DOHH2 (cell line): ENCODE results near the gene CUL9.
A peak's percentile ranks its signal among the peaks of the same experiment; 100 is the strongest.

ENCODE experiments used
- H3F3A ChIP-seq: fragments of 200-600 bp; sonication (generic), shearing (Covaris generic); 2 replicates; pipeline ENCODE4 v1.6.0; 2016; ENCODE audit warnings: antibody characterized with exemption, mild to moderate bottlenecking; ENCODE audit not compliant: control insufficient read depth, insufficient read depth
- H3K27ac ChIP-seq: fragments of 200-600 bp; sonication (generic); 2 replicates; pipeline ENCODE4 v1.5.1; 2014; ENCODE audit warnings: low read depth, mild to moderate bottlenecking, low read length, moderate library complexity
- H3K27me3 ChIP-seq: fragments of 200-600 bp; sonication (generic); 2 replicates; pipeline ENCODE4 v1.6.1; 2014; ENCODE audit warnings: mild to moderate bottlenecking, low read length, mixed read lengths; ENCODE audit not compliant: control insufficient read depth
- H3K36me3 ChIP-seq: fragments of 200-600 bp; sonication (generic); 2 replicates; pipeline ENCODE4 v1.6.1; 2014; ENCODE audit warnings: mild to moderate bottlenecking, low read length, moderate library complexity, mixed read lengths; ENCODE audit not compliant: control insufficient read depth
- H3K4me1 ChIP-seq: fragments of 200-600 bp; sonication (generic); 2 replicates; pipeline ENCODE4 v1.6.1; 2014; ENCODE audit warnings: mild to moderate bottlenecking, low read length, mixed read lengths; ENCODE audit not compliant: control insufficient read depth
- H3K4me2 ChIP-seq: fragments of 200-600 bp; sonication (generic); 2 replicates; pipeline ENCODE4 v1.6.0; 2014; ENCODE audit warnings: mild to moderate bottlenecking, low read length, moderate library complexity
- H3K4me3 ChIP-seq: fragments of 200-600 bp; sonication (generic); 2 replicates; pipeline ENCODE4 v1.5.1; 2014; ENCODE audit warnings: mild to moderate bottlenecking, low read length, mixed read lengths
- H3K79me2 ChIP-seq: fragments of 200-600 bp; sonication (generic); 2 replicates; pipeline ENCODE4 v1.6.1; 2014; ENCODE audit warnings: mild to moderate bottlenecking, low read length, mixed read lengths; ENCODE audit not compliant: control insufficient read depth
- H3K9me2 ChIP-seq: fragments of 200-600 bp; sonication (generic); replicated peaks from 2 replicates; pipeline ENCODE4 v1.6.1; 2014; ENCODE audit warnings: mild to moderate bottlenecking, low read length, mixed read lengths; ENCODE audit not compliant: control insufficient read depth
- H3K9me3 ChIP-seq: fragments of 200-600 bp; sonication (generic); 2 replicates; pipeline ENCODE4 v1.6.1; 2014; ENCODE audit warnings: antibody characterized with exemption, low read length, mixed read lengths; ENCODE audit not compliant: control insufficient read depth, insufficient read depth
- H4K20me1 ChIP-seq: fragments of 200-600 bp; sonication (generic); 2 replicates; pipeline ENCODE4 v1.6.0; 2014; ENCODE audit warnings: low read depth, mild to moderate bottlenecking, antibody characterized with exemption, low read length, moderate library complexity; ENCODE audit not compliant: control insufficient read depth, insufficient read depth
- EZH2phosphoT487 ChIP-seq: fragments of 200-600 bp; sonication (generic); IDR thresholded peaks from 2 replicates; pipeline ENCODE4 v1.6.1; 2017; ENCODE audit warnings: borderline replicate concordance, mild to moderate bottlenecking, antibody characterized with exemption, low read length, moderate library complexity, mixed read lengths
- TF ChIP-seq, protein P1 (sequence below): fragments of 200-600 bp; sonication (generic); IDR thresholded peaks from one replicate; pipeline ENCODE4 v1.5.1; 2014; ENCODE audit warnings: antibody characterized with exemption, mild to moderate bottlenecking, low read depth, low read length; ENCODE audit not compliant: poor library complexity, severe bottlenecking

The CUL9 gene

DNA sequence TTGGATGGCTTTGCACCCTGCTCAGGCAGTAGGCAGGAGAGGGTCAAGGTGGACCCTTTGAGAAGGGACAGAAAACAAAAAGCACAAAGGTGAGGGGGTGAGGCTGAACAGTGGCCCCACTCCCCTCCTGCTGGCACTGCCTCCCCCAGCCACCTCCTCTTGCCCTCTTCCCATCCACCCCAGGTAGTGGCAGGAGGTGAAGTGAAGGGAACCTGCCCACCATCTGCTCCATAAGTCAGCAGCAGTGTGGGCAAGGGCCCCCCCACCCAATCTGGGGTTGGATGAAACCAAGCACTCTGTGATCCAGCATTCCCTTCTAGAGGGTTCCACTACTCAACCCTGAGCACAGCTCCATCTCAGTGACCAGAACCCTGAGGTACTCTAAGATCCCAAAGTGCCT lies 89.9 kb downstream of the CUL9 start:
- Histone ChIP-seq H3K36me3 (no peaks in the 10 kb centered on the region), H3K4me3 (no peak overlapping the region), H3K9me2 (no peaks in the 10 kb centered on the region), H3K27ac (peak overlapping the region; percentile 78), H3K4me2 (0 out of 2 replicates have a peak overlapping the region, but pooled peaks have one; percentile 15), H3K4me1 (peaks cover 95% of the 10 kb centered on the region), H3K27me3 (no peaks in the 10 kb centered on the region), H3K79me2 (no peaks in the 10 kb centered on the region), H3K9me3 (no peaks in the 10 kb centered on the region), H3F3A (peaks cover 26% of the 10 kb centered on the region), H4K20me1 (no peaks in the 10 kb centered on the region)
- TF ChIP-seq EZH2phosphoT487, result no peak
- TF ChIP-seq, protein P1, sequence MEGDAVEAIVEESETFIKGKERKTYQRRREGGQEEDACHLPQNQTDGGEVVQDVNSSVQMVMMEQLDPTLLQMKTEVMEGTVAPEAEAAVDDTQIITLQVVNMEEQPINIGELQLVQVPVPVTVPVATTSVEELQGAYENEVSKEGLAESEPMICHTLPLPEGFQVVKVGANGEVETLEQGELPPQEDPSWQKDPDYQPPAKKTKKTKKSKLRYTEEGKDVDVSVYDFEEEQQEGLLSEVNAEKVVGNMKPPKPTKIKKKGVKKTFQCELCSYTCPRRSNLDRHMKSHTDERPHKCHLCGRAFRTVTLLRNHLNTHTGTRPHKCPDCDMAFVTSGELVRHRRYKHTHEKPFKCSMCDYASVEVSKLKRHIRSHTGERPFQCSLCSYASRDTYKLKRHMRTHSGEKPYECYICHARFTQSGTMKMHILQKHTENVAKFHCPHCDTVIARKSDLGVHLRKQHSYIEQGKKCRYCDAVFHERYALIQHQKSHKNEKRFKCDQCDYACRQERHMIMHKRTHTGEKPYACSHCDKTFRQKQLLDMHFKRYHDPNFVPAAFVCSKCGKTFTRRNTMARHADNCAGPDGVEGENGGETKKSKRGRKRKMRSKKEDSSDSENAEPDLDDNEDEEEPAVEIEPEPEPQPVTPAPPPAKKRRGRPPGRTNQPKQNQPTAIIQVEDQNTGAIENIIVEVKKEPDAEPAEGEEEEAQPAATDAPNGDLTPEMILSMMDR, result no peak

DNA sequence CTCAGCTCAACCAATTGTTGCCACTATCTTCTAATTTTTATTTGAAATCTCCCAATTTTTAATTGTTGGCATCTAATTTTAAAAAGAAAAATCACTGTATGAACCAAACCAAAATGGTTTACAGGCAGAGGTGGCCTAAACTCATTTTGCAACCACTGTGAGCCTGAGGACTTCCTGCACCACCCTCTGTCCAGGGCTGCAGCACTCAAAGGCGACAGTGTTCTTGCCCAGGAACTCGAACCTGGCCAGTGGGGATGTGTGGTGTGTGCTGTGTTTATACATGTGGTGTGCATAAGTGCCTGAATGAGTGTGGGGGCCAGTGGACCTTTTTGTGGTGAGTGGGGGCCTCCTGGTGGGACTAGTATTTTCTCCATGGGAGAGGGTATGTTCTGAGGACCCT lies 91.7 kb downstream of the CUL9 start:
- H3K36me3 ChIP-seq, result no peaks in the 10 kb centered on the region
- H3K9me2 ChIP-seq, result no peaks in the 10 kb centered on the region
- H3F3A ChIP-seq, result peaks cover 26% of the 10 kb centered on the region
- H4K20me1 ChIP-seq, result no peaks in the 10 kb centered on the region
- TF ChIP-seq, protein P1, result no peak
- no peak overlapping the region for H3K4me3 ChIP-seq
- no peak overlapping the region for H3K27ac ChIP-seq
- no peaks in the 10 kb centered on the region for H3K79me2 ChIP-seq
- peaks cover 80% of the 10 kb centered on the region for H3K4me1 ChIP-seq
- H3K27me3 ChIP-seq, result no peaks in the 10 kb centered on the region
- H3K9me3 ChIP-seq, result no peaks in the 10 kb centered on the region
- no peak overlapping the region for H3K4me2 ChIP-seq
